HEK293T (cell line): ENCODE results near the gene EFNA3.

Experiments used
- ARNT ChIP-seq: fragments of 450-650 bp; IDR thresholded peaks from 2 replicates; pipeline ENCODE4 v1.6.1; 2017; ENCODE audit warnings: mild to moderate bottlenecking
- BHLHE40 ChIP-seq: fragments of 450-650 bp; IDR thresholded peaks from 2 replicates; pipeline ENCODE4 v1.6.1; 2016; ENCODE audit warnings: mild to moderate bottlenecking, moderate library complexity, borderline replicate concordance
- CTBP1 ChIP-seq: fragments of 450-650 bp; IDR thresholded peaks from 2 replicates; pipeline ENCODE4 v1.6.1; 2016; ENCODE audit warnings: borderline replicate concordance
- FOXM1 ChIP-seq: fragments of 450-650 bp; IDR thresholded peaks from 2 replicates; pipeline ENCODE4 v1.6.1; 2017; ENCODE audit warnings: mild to moderate bottlenecking, borderline replicate concordance
- HDGF ChIP-seq: fragments of 450-650 bp; IDR thresholded peaks from 2 replicates; pipeline ENCODE4 v1.6.1; 2017; ENCODE audit warnings: antibody characterized with exemption, borderline replicate concordance
- L3MBTL2 ChIP-seq: fragments of 450-650 bp; conservative IDR thresholded peaks from 2 replicates; pipeline ENCODE4 v1.6.1; 2016; ENCODE audit warnings: mild to moderate bottlenecking
- SP1 ChIP-seq: fragments of 450-650 bp; IDR thresholded peaks from 2 replicates; pipeline ENCODE4 v1.6.1; 2017
- TARDBP ChIP-seq: fragments of 450-650 bp; IDR thresholded peaks from 2 replicates; pipeline ENCODE4 v1.6.1; 2016
- ZNF384 ChIP-seq: fragments of 450-650 bp; IDR thresholded peaks from 2 replicates; pipeline ENCODE4 v1.6.1; 2016

GRCh38 chr1:155133799-155134281 lies 55.2 kb downstream of the EFNA3 start:
- TF ChIP-seq ZNF384 (no peak), CTBP1 (no peak), FOXM1 (no peak), SP1 (no peak), HDGF (no peak), L3MBTL2 (no peak), ARNT (no peak), TARDBP (no peak), BHLHE40 (no peak)
